ENCODE data around the gene CNPY1.

GRCh38 chr7:155508376-155509358 lies 37.7 kb downstream of the CNPY1 start:
- TF ChIP-seq CTCF (IDR thresholded peaks at IDR 0.05) (no peak), REST (IDR thresholded peaks at IDR 0.05; ENCODE audit: insufficient read depth in 1 of 2, low read depth in 2 of 2, low read length in 1 of 2) (no peak), POLR2AphosphoS5 (IDR thresholded peaks at IDR 0.05; ENCODE audit: low read depth, low read length) (no peak)

Data from Panc1 (cell line).